Sigmoid colon (tissue), 7 donors: ENCODE data around the gene OR2F1. TPM values are rescaled to one million over a fixed set of nuclear protein-coding genes. Genes with fewer than 3 reads are reported as not detected.

Experiments used
- DNase-seq: peaks from one replicate; pipeline ENCODE4 v3.0.0-alpha.2; 2019
- H3K27ac ChIP-seq, 4 donors: fragments of 200-600 bp; sonication (generic); one replicate each; pipeline ENCODE4 v1.5.1; 2016 to 2019; ENCODE audit warnings: mild to moderate bottlenecking in 1 of 4
- H3K27me3 ChIP-seq, 3 donors: fragments of 200-600 bp; sonication (generic); one replicate each; pipeline ENCODE4 v1.5.1; 2019; ENCODE audit warnings: mild to moderate bottlenecking in 1 of 3
- H3K36me3 ChIP-seq, 4 donors: fragments of 200-600 bp; sonication (generic); one replicate each; pipeline ENCODE4 v1.5.1; 2016 to 2019
- H3K4me1 ChIP-seq, 4 donors: fragments of 200-600 bp; sonication (generic); one replicate each; pipeline ENCODE4 v1.5.1; 2017 to 2019
- H3K4me3 ChIP-seq, 4 donors: fragments of 200-600 bp; sonication (generic); one replicate each; pipeline ENCODE4 v1.5.1; 2017 to 2019; ENCODE audit warnings: mild to moderate bottlenecking in 2 of 4, moderate library complexity in 1 of 4
- H3K9me3 ChIP-seq, 4 donors: fragments of 200-600 bp in 3 of 4; sonication (generic) in 3 of 4; one replicate each; pipeline versions ENCODE4 v1.5.1 to v1.6.1; 2013 to 2019
- EP300 ChIP-seq, 4 donors: sonication (generic); formaldehyde crosslinking; IDR thresholded peaks; one replicate each; pipeline ENCODE4 v1.6.1; 2017; ENCODE audit warnings: antibody characterized with exemption in 4 of 4
- POLR2A ChIP-seq, 2 donors: fragments of 450-650 bp; IDR thresholded peaks; one replicate each; pipeline ENCODE4 v1.6.1; 2016; ENCODE audit warnings: antibody characterized with exemption in 2 of 2, mild to moderate bottlenecking in 2 of 2, moderate library complexity in 2 of 2
- POLR2AphosphoS5 ChIP-seq, 4 donors: sonication (generic); formaldehyde crosslinking; IDR thresholded peaks; one replicate each; pipeline ENCODE4 v1.6.1; 2017; ENCODE audit warnings: antibody characterized with exemption in 4 of 4
- whole genome bisulfite sequencing, 2 donors: extraction: QIAGEN DNeasy Blood & Tissue Kit; methylation state at CpG; one replicate each; pipeline ENCODE4 v1.1.7; 2013; 5-methylcytosine and 5-hydroxymethylcytosine counted together
- intact Hi-C: fragments of 100-400 bp; cut with DNase I; formaldehyde crosslinking; loops from one replicate; pipeline ENCODE4 v1.15.1; 2023
- polyA plus RNA-seq, 3 donors: library from polyadenylated mRNA; stranded (reverse); fragments of 200-250 nt; gene quantifications; one replicate each; pipeline ENCODE4 v1.2.3, GENCODE V29; 2013
- total RNA-seq, 4 donors: library from RNA; depleted of rRNA; stranded (reverse); fragments of >200 nt; gene quantifications; one replicate each; pipeline ENCODE4 v1.1.0, GENCODE V29; 2016
- TF ChIP-seq, protein P1 (sequence below), 4 experiments: fragments of 450-650 bp in 3 of 4; fragments of 200-600 bp in 1 of 4; IDR thresholded peaks; one replicate each; pipeline ENCODE4 v1.5.1; 2016 to 2019; ENCODE audit warnings: antibody characterized with exemption in 4 of 4, mild to moderate bottlenecking in 3 of 4, moderate library complexity in 2 of 4
- donor health status: healthy with polysubstance abuse.
- donor health status: Bipolar disorder and iron deficiency.
- donor health status: healthy.

Gene OR2F1
- total and polyA plus RNA-seq, 7 donors = not detected

DNA sequence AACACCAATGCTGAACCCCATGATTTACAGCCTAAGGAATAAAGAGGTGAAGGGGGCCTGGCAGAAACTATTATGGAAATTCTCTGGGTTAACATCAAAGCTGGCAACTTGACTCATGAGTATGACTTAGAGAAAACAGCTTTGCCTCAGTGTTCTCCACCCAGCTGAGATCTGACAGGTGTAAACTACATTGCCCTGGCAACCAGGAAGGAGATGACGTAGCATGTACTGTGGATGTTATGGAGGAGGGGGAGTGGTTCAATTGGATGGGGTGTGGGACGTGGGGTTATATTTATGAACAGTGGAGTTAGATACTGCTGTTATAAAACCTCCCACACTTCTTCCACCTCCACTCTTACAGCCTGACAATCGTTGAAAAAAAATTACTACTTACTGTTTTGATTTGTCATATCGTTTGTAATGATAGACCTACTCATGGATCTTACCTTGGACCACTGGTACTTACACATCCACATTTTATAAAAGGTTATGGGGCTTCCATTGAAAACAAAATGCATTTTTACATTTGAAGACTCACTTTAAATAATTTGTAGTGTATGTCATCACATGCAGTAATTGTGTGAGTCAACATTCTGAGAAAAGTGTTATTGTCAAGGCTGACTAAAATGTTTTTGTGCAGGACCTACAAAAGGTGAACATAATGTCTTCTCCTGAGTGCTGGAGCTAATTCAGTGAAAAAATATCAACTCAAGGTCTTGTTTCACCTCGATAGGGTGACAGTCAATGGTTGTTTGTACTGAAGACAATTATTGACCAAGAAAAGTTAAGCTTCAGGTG is 6.4 kb downstream of the OR2F1 start:
- Histone ChIP-seq H3K4me3 (no peak overlapping the region), H3K9me3 (no peaks in the 10 kb centered on the region), H3K27ac (no peak overlapping the region), H3K4me1 (no peaks in the 10 kb centered on the region), H3K27me3 (no peaks in the 10 kb centered on the region), H3K36me3 (no peaks in the 10 kb centered on the region)
- DNase-seq = no peak
- intact Hi-C loops = no loop called here
- WGBS, 2 donors = 19 to 68% methylated on average over 5 of the region's 5 CpGs
- TF ChIP-seq POLR2A (IDR thresholded peaks at IDR 0.05) = no peak
- TF ChIP-seq EP300 (IDR thresholded peaks at IDR 0.05) = no peak
- no peak for TF ChIP-seq POLR2AphosphoS5 (IDR thresholded peaks at IDR 0.05)
- TF ChIP-seq, protein P1, sequence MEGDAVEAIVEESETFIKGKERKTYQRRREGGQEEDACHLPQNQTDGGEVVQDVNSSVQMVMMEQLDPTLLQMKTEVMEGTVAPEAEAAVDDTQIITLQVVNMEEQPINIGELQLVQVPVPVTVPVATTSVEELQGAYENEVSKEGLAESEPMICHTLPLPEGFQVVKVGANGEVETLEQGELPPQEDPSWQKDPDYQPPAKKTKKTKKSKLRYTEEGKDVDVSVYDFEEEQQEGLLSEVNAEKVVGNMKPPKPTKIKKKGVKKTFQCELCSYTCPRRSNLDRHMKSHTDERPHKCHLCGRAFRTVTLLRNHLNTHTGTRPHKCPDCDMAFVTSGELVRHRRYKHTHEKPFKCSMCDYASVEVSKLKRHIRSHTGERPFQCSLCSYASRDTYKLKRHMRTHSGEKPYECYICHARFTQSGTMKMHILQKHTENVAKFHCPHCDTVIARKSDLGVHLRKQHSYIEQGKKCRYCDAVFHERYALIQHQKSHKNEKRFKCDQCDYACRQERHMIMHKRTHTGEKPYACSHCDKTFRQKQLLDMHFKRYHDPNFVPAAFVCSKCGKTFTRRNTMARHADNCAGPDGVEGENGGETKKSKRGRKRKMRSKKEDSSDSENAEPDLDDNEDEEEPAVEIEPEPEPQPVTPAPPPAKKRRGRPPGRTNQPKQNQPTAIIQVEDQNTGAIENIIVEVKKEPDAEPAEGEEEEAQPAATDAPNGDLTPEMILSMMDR (IDR thresholded peaks at IDR 0.05) = no peak

DNA sequence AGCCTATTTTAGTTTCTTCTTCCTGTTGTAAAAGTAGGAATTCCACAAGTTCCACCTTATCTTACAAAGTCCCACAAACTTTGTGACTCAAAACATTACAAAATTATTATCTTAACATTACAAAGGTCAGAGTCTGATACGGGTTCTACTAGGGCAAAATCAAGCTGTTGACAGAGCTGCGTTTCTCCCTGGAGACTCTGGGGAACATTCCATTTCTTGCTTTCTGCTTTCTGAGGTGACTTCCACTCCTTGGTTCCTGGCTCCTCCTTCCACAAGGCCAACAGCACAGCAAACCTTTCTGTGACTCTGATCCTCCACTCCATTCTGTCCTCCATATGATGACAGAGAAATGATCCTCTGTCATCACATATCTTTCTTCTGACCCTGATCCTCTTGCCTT is 10.6 kb downstream of the OR2F1 start:
- TF ChIP-seq POLR2A (IDR thresholded peaks at IDR 0.05) (no peak), POLR2AphosphoS5 (IDR thresholded peaks at IDR 0.05) (no peak), EP300 (IDR thresholded peaks at IDR 0.05) (no peak)
- TF ChIP-seq, protein P1 (IDR thresholded peaks at IDR 0.05) = no peak
- H3K4me3 ChIP-seq = no peak overlapping the region
- intact Hi-C loops = no loop called here
- no peak for DNase-seq
- no peak overlapping the region for H3K27ac ChIP-seq
- 17 to 56% methylated on average over 2 of the region's 2 CpGs for WGBS, 2 donors
- H3K27me3 ChIP-seq = no peaks in the 10 kb centered on the region
- H3K4me1 ChIP-seq = no peaks in the 10 kb centered on the region
- no peaks in the 10 kb centered on the region for H3K9me3 ChIP-seq
- no peaks in the 10 kb centered on the region for H3K36me3 ChIP-seq

DNA sequence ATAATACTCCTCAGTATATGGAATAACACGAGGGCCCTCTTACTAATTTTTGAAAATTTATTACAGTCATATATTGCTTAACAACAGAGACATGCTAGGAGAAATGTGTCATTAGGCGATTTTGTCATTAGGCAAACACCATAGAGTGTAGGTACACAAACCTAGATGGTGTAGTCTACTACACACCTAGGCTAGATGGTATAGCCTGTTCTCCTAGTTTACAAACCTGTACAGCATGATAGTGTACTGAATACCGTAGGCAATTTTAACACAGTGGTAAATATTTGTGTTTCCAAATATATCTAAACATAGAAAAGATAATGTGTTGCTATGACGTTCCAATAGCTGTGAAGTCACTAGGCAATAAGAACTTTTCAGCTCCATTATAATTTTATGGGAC is 12.8 kb downstream of the OR2F1 start:
- Histone ChIP-seq H3K9me3 (no peaks in the 10 kb centered on the region), H3K27me3 (no peaks in the 10 kb centered on the region), H3K4me1 (no peaks in the 10 kb centered on the region), H3K4me3 (no peak overlapping the region), H3K36me3 (no peaks in the 10 kb centered on the region), H3K27ac (no peak overlapping the region)
- TF ChIP-seq EP300 (IDR thresholded peaks at IDR 0.05) = no peak
- TF ChIP-seq, protein P1 (IDR thresholded peaks at IDR 0.05) = no peak
- no peak for DNase-seq
- WGBS, 2 donors = 35 to 68% methylated on average over 4 of the region's 4 CpGs
- intact Hi-C loops = no loop called here

DNA sequence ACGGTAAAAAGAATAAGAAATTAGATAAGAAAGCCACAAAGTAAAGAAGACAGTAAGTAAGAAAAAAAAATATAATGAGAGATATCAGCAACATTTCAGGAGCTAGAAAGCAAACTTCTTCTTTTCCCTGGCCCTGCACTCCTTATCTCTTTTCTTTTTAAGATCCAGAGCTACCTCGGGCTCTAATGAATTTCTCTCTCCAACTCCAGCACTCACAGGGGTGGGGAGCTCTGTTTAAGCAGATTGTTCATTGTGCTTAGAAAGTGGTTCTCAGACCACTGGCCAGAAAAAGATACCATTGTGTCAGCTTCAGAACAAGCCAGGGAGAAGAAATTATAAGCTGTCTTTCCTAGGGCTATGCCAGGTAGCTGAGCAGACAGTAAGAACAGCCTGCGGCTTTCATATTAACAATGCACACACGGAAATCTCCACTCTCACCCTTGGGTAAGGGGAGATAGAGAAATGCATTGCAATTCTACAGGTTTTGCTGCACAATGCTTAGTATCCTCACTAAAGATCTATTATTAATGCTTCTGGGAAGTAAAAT is 19.3 kb downstream of the OR2F1 start:
- intact Hi-C loops = no loop called here
- no peaks in the 10 kb centered on the region for H3K36me3 ChIP-seq
- H3K4me3 ChIP-seq = no peak overlapping the region
- H3K9me3 ChIP-seq = no peaks in the 10 kb centered on the region
- H3K27ac ChIP-seq = no peak overlapping the region
- WGBS, 2 donors = 25 to 57% methylated on average over 4 of the region's 4 CpGs
- H3K27me3 ChIP-seq = no peaks in the 10 kb centered on the region
- DNase-seq = no peak
- H3K4me1 ChIP-seq = no peaks in the 10 kb centered on the region
- no peak for TF ChIP-seq EP300 (IDR thresholded peaks at IDR 0.05)
- no peak for TF ChIP-seq POLR2A (IDR thresholded peaks at IDR 0.05)
- no peak for TF ChIP-seq POLR2AphosphoS5 (IDR thresholded peaks at IDR 0.05)
- TF ChIP-seq, protein P1 (IDR thresholded peaks at IDR 0.05) = no peak
